Ishikawa (cell line): ENCODE measurements around the gene SEMA5A.

Experiments
- CEBPB ChIP-seq: IDR thresholded peaks from 2 replicates; pipeline ENCODE4 v1.6.1; 2012
- CREB1 ChIP-seq: IDR thresholded peaks from 2 replicates; pipeline ENCODE4 v1.6.1; 2012; ENCODE audit warnings: low read depth
- EGR1 ChIP-seq: IDR thresholded peaks from 2 replicates; pipeline ENCODE4 v1.6.1; 2012
- EP300 ChIP-seq: IDR thresholded peaks from 2 replicates; pipeline ENCODE4 v1.6.1; 2012; ENCODE audit warnings: borderline replicate concordance
- FOXM1 ChIP-seq: IDR thresholded peaks from 2 replicates; pipeline ENCODE4 v1.6.1; 2012; ENCODE audit warnings: low read depth, borderline replicate concordance
- MAX ChIP-seq: IDR thresholded peaks from 2 replicates; pipeline ENCODE4 v1.6.1; 2012
- NFIC ChIP-seq: IDR thresholded peaks from 2 replicates; pipeline ENCODE4 v1.6.1; 2012
- RAD21 ChIP-seq: IDR thresholded peaks from 2 replicates; pipeline ENCODE4 v1.6.1; 2012; ENCODE audit warnings: low read depth
- REST ChIP-seq: IDR thresholded peaks from 2 replicates; pipeline ENCODE4 v1.6.1; 2012; ENCODE audit warnings: low read depth, mild to moderate bottlenecking
- TAF1 ChIP-seq: IDR thresholded peaks from 2 replicates; pipeline ENCODE4 v1.6.1; 2012; ENCODE audit warnings: low read depth, mild to moderate bottlenecking
- TCF12 ChIP-seq: IDR thresholded peaks from 2 replicates; pipeline ENCODE4 v1.6.1; 2012; ENCODE audit warnings: low read depth
- TEAD4 ChIP-seq: IDR thresholded peaks from 2 replicates; pipeline ENCODE4 v1.6.1; 2012
- USF1 ChIP-seq: IDR thresholded peaks from 2 replicates; pipeline ENCODE4 v1.6.1; 2012
- YY1 ChIP-seq: IDR thresholded peaks from 2 replicates; pipeline ENCODE4 v1.6.1; 2012; ENCODE audit warnings: low read depth
- ZBTB7A ChIP-seq: IDR thresholded peaks from 2 replicates; pipeline ENCODE4 v1.6.1; 2012; ENCODE audit warnings: low read depth

Gene SEMA5A

GRCh38 chr5:9529041-9529480 lies 16.8 kb downstream of the SEMA5A start:
- TF ChIP-seq TCF12, result no peak
- TF ChIP-seq USF1, result no peak
- no peak for TF ChIP-seq EP300
- no peak for TF ChIP-seq FOXM1
- TF ChIP-seq YY1, result no peak
- TF ChIP-seq CREB1, result no peak
- no peak for TF ChIP-seq RAD21
- no peak for TF ChIP-seq TAF1
- TF ChIP-seq CEBPB, result no peak
- no peak for TF ChIP-seq REST
- TF ChIP-seq TEAD4, result no peak
- no peak for TF ChIP-seq ZBTB7A
- TF ChIP-seq EGR1, result no peak
- no peak for TF ChIP-seq NFIC
- TF ChIP-seq MAX, result no peak

- TF ChIP-seq TCF12 (no peak), EGR1 (no peak), MAX (no peak), NFIC (no peak)
These were observed 20.9 kb downstream of the SEMA5A start for GRCh38 chr5:9524941-9525340.

- TF ChIP-seq FOXM1 (no peak), EGR1 (no peak), NFIC (no peak), USF1 (no peak), CREB1 (no peak), TAF1 (no peak), MAX (no peak), ZBTB7A (no peak), RAD21 (no peak), TEAD4 (no peak), REST (no peak), EP300 (no peak), CEBPB (no peak), TCF12 (no peak)
These were observed 22.6 kb downstream of the SEMA5A start for GRCh38 chr5:9523090-9523823.

- TF ChIP-seq TCF12 (no peak), TEAD4 (no peak)
These were observed 26.3 kb downstream of the SEMA5A start for GRCh38 chr5:9519537-9519936.

- TF ChIP-seq EP300 (no peak), NFIC (no peak), TEAD4 (no peak), YY1 (no peak), REST (no peak), RAD21 (no peak)
These were observed 29.3 kb downstream of the SEMA5A start for GRCh38 chr5:9516591-9516990.
